ENCODE results near the gene TXNRD2.

TXNRD2 gene

GRCh38 chr22:19852177-19852781 is 89.3 kb downstream of the TXNRD2 start:
- no peak overlapping the region for H3K4me3 ChIP-seq (ENCODE audit: low read depth, low read length)
- TF ChIP-seq CTCF (IDR thresholded peaks at IDR 0.05; ENCODE audit: borderline replicate concordance, insufficient read depth, low read depth, low read length), result no peak

- no peak for TF ChIP-seq CTCF (IDR thresholded peaks at IDR 0.05; ENCODE audit: borderline replicate concordance, insufficient read depth, low read depth, low read length)
- H3K4me3 ChIP-seq (ENCODE audit: low read depth, low read length), result no peak overlapping the region
Observed at GRCh38 chr22:19851291-19852176, 90.1 kb downstream of the TXNRD2 start.

GRCh38 chr22:19850763-19851109 is 90.9 kb downstream of the TXNRD2 start:
- TF ChIP-seq CTCF (IDR thresholded peaks at IDR 0.05; ENCODE audit: borderline replicate concordance, insufficient read depth, low read depth, low read length), result no peak
- no peak overlapping the region for H3K4me3 ChIP-seq (ENCODE audit: low read depth, low read length)

DNA sequence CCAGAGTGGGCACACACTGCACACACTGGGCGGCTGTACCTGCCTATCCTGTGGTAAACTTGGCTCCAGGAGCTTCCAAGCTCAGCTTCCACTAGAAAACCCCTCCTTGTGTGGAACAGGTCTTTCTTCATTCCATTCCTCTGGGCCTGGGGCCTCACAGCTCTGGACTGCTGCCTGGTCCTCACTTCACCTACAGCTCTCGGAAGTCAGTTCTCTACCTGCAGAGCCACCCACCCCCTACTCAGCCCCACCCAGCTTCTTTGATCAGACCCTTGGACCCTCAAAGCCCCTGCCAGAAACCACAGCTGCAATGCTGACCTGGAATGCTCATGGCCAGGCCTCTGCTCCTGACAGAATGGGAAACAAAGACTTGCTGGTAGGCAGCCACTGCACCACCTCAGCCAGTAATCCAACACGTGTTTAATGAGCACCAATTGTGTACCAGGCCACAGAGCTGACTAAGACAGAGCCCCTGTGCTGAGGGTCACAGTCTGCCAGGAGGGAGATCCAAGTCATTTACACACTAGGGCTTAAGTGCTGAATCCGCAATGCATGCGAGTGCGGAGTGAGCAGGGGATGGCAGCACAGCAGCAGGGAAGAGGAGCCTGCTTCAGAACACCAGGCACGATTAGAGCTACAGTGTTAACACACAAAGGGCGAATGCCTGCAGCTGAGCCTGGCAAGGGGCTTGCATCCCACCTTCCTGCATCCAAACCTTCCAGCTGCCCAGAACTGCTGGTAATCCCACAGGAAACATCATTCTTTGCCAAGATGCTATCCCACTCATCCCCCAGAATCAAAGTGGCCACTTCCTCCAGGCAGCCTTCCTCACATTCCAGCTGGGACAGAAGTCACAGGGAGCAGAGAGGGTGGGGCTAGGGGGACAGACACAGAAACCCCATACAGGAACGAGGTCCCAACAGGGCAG is 91.5 kb downstream of the TXNRD2 start:
- TF ChIP-seq CTCF (IDR thresholded peaks at IDR 0.05; ENCODE audit: borderline replicate concordance, insufficient read depth, low read depth, low read length), result no peak
- no peak overlapping the region for H3K4me3 ChIP-seq (ENCODE audit: low read depth, low read length)

GRCh38 chr22:19848298-19849224 is 93.1 kb downstream of the TXNRD2 start:
- TF ChIP-seq CTCF (IDR thresholded peaks at IDR 0.05; ENCODE audit: borderline replicate concordance, insufficient read depth, low read depth, low read length), result no peak
- no peak overlapping the region for H3K4me3 ChIP-seq (ENCODE audit: low read depth, low read length)

GRCh38 chr22:19847345-19847632 is 94.3 kb downstream of the TXNRD2 start:
- no peak overlapping the region for H3K4me3 ChIP-seq (ENCODE audit: low read depth, low read length)
- no peak for TF ChIP-seq CTCF (IDR thresholded peaks at IDR 0.05; ENCODE audit: borderline replicate concordance, insufficient read depth, low read depth, low read length)
